LNCAP (cell line): Measurements from ENCODE around the gene MYBPC2.

ENCODE experiments used
- CTCF ChIP-seq: fragments of 450-650 bp; IDR thresholded peaks from 2 replicates; pipeline ENCODE4 v1.5.1; 2017; ENCODE audit warnings: mild to moderate bottlenecking

Gene MYBPC2

DNA sequence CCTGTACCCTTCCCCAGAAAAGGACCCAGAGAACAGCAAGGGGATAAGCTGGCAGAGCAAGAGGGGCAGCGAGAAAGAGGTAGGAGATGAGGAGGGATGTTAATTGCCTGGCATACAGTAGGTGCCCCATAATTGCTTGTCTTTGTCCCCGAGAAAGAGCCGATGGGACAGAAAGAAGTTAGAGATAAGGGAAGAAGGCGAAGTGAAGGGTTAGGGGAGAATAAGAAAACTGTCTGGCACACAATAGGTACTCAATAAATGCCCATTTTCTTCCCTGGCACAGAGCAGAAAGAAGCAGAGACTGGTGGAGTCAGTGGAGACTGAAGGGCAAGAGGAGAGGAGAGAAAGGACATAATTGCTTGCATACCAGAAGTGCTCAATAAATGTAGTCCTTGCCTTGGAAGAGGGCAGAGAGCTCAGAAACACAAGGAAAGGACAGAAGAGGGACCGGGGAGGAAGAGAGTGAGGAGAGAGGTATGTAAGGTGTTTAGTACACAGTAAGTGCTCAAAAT, 62.4 kb downstream of the MYBPC2 start:
- no peak for TF ChIP-seq CTCF

DNA sequence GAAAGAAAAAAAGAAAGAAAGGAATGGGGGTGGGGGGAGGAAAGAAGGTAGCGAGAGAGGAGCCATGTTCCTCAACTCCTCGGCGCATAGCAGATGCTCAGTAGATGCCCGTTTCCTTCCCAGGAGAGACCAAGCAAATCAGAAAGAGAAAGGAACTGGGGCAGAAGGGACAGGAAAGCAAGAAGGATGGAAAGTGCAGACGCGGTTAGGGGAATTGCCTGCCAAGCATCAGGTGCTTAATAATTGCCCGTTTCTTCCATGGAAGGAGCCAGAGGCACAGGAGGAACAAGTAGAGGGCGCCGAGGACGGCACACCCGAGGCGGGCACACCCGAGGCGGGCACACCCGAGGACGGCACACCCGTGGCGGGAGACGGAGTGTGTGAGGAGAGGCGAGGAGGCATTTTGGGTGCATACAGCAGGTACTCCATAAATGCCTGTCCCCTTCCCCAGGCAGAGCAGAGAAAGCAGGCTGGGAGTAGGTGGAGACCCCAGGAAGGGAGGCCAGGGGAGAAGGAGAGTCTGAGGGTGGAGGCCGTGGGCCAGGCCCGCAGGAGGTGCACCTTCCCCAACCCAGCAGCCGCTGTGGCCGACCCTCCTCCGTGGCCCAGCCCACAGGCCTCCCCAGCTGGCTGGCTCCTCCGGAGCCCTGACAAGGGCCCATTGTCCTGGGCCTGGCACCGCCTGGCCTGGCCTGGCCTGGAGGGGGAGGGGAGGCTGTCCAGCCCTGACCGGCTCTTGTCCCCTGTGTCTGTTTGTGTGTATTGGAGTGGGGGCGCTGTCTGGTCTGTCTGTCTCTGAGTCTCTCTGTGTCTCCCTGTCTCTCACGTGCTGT, 63.7 kb downstream of the MYBPC2 start:
- TF ChIP-seq CTCF: no peak

- no peak for TF ChIP-seq CTCF
Measured at GRCh38 chr19:50497022-50497405, 64.3 kb downstream of the MYBPC2 start.

- TF ChIP-seq CTCF: no peak
Measured at GRCh38 chr19:50498219-50499056, 65.7 kb downstream of the MYBPC2 start.

DNA sequence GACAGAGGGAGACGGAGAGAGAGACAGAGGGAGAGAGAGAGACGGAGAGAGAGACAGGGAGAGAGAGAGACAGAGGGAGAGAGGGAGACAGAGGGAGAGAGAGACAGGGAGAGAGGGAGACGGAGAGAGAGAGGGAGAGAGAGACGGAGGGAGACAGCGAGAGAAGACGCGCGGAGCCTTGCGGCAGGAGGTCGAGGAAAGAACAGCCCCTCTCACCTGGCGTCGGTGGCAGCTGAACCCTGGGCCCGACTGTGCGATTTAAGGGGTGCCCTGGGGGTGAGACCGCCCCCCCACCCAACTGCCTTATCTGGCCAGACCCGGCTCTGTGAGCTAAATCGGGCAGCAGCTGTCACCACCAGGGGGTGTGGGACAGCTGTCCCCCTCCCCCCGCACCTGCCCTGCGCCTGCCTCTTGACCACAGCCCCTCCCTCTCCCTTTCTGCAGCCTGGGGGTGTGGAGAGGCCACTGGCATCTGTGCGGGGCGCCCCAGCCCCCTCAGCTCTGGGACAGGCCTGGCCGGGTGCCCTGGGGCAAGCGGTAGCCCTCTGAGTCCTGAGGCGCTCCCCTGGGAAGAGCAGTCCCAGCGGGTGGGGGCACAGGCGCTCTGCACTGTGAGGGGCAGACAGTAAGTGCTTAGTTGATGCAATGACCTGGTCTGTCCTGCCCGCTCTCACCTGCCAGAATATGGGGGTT, 67.5 kb downstream of the MYBPC2 start:
- peak; percentile 29; the same call in 1 of the 2 replicates for TF ChIP-seq CTCF

DNA sequence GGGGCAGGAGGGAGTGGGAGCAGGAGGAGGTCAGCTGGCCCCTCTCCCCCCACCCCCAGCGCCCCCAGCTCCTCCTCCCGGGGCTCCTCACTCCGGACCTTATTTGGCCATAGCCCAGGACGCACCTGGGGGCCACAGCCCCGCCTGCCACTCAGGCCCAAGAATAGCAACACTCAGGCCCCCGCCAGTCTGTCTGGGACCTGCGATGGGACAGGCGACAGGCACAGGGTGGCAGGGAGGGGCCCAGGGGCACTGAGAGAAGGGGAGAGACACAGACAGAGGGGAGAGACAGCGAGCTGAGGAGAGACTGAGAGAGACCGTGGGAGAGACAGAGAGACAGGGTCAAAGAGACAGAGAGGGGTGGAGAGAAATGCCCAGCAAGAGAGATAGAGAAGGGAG, 68.1 kb downstream of the MYBPC2 start:
- TF ChIP-seq CTCF: no peak

GRCh38 chr19:50501186-50501567, 68.5 kb downstream of the MYBPC2 start:
- no peak for TF ChIP-seq CTCF
